ENCODE results near the gene TOGARAM1.
A peak's percentile ranks its signal among the peaks of the same experiment; 100 is the strongest.
"Not testable (repeated sequence)": the region's sequence is repeated elsewhere in the genome, so short reads cannot be mapped to it uniquely, and the experiment has no call there.

Gene TOGARAM1

GRCh38 chr14:45038865-45039264, 76.9 kb downstream of the TOGARAM1 start:
- no peak for DNase-seq (ENCODE audit: low spot score)

GRCh38 chr14:45039390-45039789, 77.4 kb downstream of the TOGARAM1 start:
- no peak for DNase-seq (ENCODE audit: low spot score)

GRCh38 chr14:45041641-45042040, 79.7 kb downstream of the TOGARAM1 start:
- DNase-seq (ENCODE audit: low spot score), result no peak

GRCh38 chr14:45044638-45045037, 82.6 kb downstream of the TOGARAM1 start:
- DNase-seq (ENCODE audit: low spot score), result no peak

- DNase-seq (ENCODE audit: low spot score), result no peak
These were observed 86.4 kb downstream of the TOGARAM1 start for GRCh38 chr14:45048385-45048784.

GRCh38 chr14:45051180-45051579, 89.2 kb downstream of the TOGARAM1 start:
- no peak for DNase-seq (ENCODE audit: low spot score)

- DNase-seq (ENCODE audit: low spot score), result no peak
These were observed 89.9 kb downstream of the TOGARAM1 start for GRCh38 chr14:45051896-45052295.

GRCh38 chr14:45057349-45057748, 95.4 kb downstream of the TOGARAM1 start:
- DNase-seq (ENCODE audit: low spot score), result no peak

GRCh38 chr14:45057881-45058364, 95.9 kb downstream of the TOGARAM1 start:
- DNase-seq (ENCODE audit: low spot score), result no peak

- DNase-seq (ENCODE audit: low spot score), result no peak
These were observed 98.6 kb downstream of the TOGARAM1 start for GRCh38 chr14:45060551-45060950.

- peak; percentile 29 for DNase-seq (ENCODE audit: low spot score)
These were observed 103.5 kb downstream of the TOGARAM1 start for GRCh38 chr14:45065540-45065939.

- DNase-seq (ENCODE audit: low spot score), result peak; percentile 15
These were observed 104.0 kb downstream of the TOGARAM1 start for GRCh38 chr14:45065956-45066355.

- no peak for DNase-seq (ENCODE audit: low spot score)
These were observed 104.7 kb downstream of the TOGARAM1 start for GRCh38 chr14:45066667-45067066.

- DNase-seq (ENCODE audit: low spot score), result no peak
These were observed 106.4 kb downstream of the TOGARAM1 start for GRCh38 chr14:45068396-45068795.

GRCh38 chr14:45070215-45070614, 108.2 kb downstream of the TOGARAM1 start:
- no peak for DNase-seq (ENCODE audit: low spot score)

GRCh38 chr14:45072126-45072525, 110.1 kb downstream of the TOGARAM1 start:
- no peak for DNase-seq (ENCODE audit: low spot score)

GRCh38 chr14:45073231-45073879, 111.4 kb downstream of the TOGARAM1 start:
- DNase-seq (ENCODE audit: low spot score), result no peak

- no peak for DNase-seq (ENCODE audit: low spot score)
These were observed 116.3 kb downstream of the TOGARAM1 start for GRCh38 chr14:45078323-45078722.

GRCh38 chr14:45080416-45080968, 118.5 kb downstream of the TOGARAM1 start:
- DNase-seq (ENCODE audit: low spot score), result not testable (repeated sequence)

GRCh38 chr14:45081096-45081495, 119.1 kb downstream of the TOGARAM1 start:
- not testable (repeated sequence) for DNase-seq (ENCODE audit: low spot score)

- DNase-seq (ENCODE audit: low spot score), result no peak
These were observed 120.4 kb downstream of the TOGARAM1 start for GRCh38 chr14:45082420-45082819.

- DNase-seq (ENCODE audit: low spot score), result no peak
These were observed 121.6 kb downstream of the TOGARAM1 start for GRCh38 chr14:45083617-45083975.

GRCh38 chr14:45083976-45084722, 122.2 kb downstream of the TOGARAM1 start, which contains the start of gene PRPF39:
PRPF39 (plus strand) TSS chr14:45084116; CDS start chr14:45095240, 11,124 bp downstream.
- peak; percentile 100 for DNase-seq (ENCODE audit: low spot score)

All from D341Med (cell line).